K562 (cell line): ENCODE measurements around the gene PDE4D. TPM values are rescaled to one million over a fixed set of nuclear protein-coding genes. Genes with fewer than 3 reads are reported as not detected.

Experiments
- MGA ChIP-seq: fragments of 450-650 bp; IDR thresholded peaks from 2 replicates; pipeline ENCODE4 v1.6.1; 2016; ENCODE audit warnings: mild to moderate bottlenecking, moderate library complexity
- TCFL5 ChIP-seq: fragments of 250-450 bp; sonication (Bioruptor Pico); conservative IDR thresholded peaks from 2 replicates; pipeline ENCODE4 v1.6.1; 2021; ENCODE audit warnings: mild to moderate bottlenecking, moderate library complexity, matching md5 sums
- polyA plus RNA-seq, 8 experiments: library from polyadenylated mRNA; depleted of rRNA in 4 of 8; stranded (reverse) in 5 of 8; unstranded in 3 of 8; fragments of >200 nt; fragmentation: Nextera tagmentation in 2 of 8; fragmentation: Illumina TruSeq in 1 of 8; extraction: Ambion mirVana in 2 of 8; extraction: Trizol in 1 of 8; gene quantifications; 2 replicates each; pipeline versions ENCODE4 v1.2.1 to v1.2.3, GENCODE V29; 2011 to 2014; ENCODE audit warnings: inconsistent platforms in 1 of 8, missing spikeins in 1 of 8
- total RNA-seq, 7 experiments: library from RNA; depleted of rRNA in 6 of 7; stranded (reverse); fragments of >200 nt in 6 of 7; fragmentation: Illumina TruSeq in 2 of 7; extraction: Trizol in 2 of 7; gene quantifications; 2 replicates each; pipeline versions ENCODE4 v1.2.1 to v1.2.3, GENCODE V29; 2011 to 2021; ENCODE audit warnings: low replicate concordance in 1 of 7

PDE4D gene
- total and polyA plus RNA-seq, 9 of the 15 experiments (the other 6 are each of a cell fraction or from before 2014, with no cell fraction given), result 0.04 to 0.46 (median 0.13) TPM

- TF ChIP-seq MGA, result no peak
- TF ChIP-seq TCFL5 (CRISPR knock-in tag), result no peak
Measured at GRCh38 chr5:59420596-59420995, 472.9 kb downstream of the PDE4D start (continued).
